HUES64 (cell line): ENCODE results near the gene CMIP.

ENCODE experiments used
- H3K27ac ChIP-seq: 2 replicates; pipeline ENCODE4 v1.7.0; 2013; ENCODE audit warnings: low read depth, low read length, inconsistent platforms
- H3K27me3 ChIP-seq: 2 replicates; pipeline ENCODE4 v1.6.1; 2013; ENCODE audit warnings: mild to moderate bottlenecking, low read length; ENCODE audit not compliant: insufficient read depth
- H3K36me3 ChIP-seq: 2 replicates; pipeline ENCODE4 v1.6.1; 2013; ENCODE audit warnings: mild to moderate bottlenecking, low read length; ENCODE audit not compliant: insufficient read depth
- H3K4me1 ChIP-seq: 2 replicates; pipeline ENCODE4 v1.6.1; 2013; ENCODE audit warnings: mild to moderate bottlenecking, low read length, moderate library complexity; ENCODE audit not compliant: insufficient read depth
- H3K4me3 ChIP-seq: 2 replicates; pipeline ENCODE4 v1.5.1; 2013; ENCODE audit warnings: mild to moderate bottlenecking, low read length, moderate library complexity
- H3K9ac ChIP-seq: 2 replicates; pipeline ENCODE4 v1.6.1; 2013; ENCODE audit warnings: mild to moderate bottlenecking, low read depth, low read length
- H3K9me3 ChIP-seq: 2 replicates; pipeline ENCODE4 v1.6.1; 2013; ENCODE audit warnings: low read depth, low read length; ENCODE audit not compliant: insufficient read depth
- WGBS: fragments of 150-250, 120-280 bp; methylation state at CpG from one replicate; pipeline ENCODE4 v1.1.7; 2013; ENCODE audit warnings: missing lambda C conversion rate; 5-methylcytosine and 5-hydroxymethylcytosine counted together

CMIP gene

DNA sequence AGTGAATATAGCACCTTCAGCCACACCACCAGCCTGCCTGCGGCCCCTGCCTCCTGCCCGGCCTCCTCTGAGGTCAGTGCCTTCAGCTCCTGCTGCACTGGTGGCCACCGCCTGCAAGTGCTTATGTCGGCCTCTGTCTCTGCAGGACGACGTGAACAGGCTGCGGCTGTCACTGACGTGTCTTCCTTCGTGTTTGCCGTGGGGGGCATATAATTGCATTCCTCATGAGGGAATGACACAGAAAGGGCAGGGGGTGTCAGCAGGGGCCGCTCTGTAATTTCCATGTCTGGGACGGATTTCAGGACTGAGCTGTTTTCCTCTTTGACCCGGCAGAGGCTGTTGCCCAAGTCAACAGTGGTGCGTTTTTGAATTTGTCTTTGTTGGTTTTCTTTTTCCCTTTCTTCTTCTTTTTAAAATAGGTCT is 28.5 kb downstream of the CMIP start:
- Histone ChIP-seq H3K27me3 (no peaks in the 10 kb centered on the region), H3K27ac (no peak overlapping the region), H3K9me3 (no peaks in the 10 kb centered on the region), H3K36me3 (peaks cover 18% of the 10 kb centered on the region), H3K4me3 (no peak overlapping the region), H3K4me1 (0 out of 2 replicates have a peak, but pooled peaks cover 6% of the 10 kb centered on the region), H3K9ac (no peak overlapping the region)
- 77% methylated on average over 13 of the region's 14 CpGs for WGBS

DNA sequence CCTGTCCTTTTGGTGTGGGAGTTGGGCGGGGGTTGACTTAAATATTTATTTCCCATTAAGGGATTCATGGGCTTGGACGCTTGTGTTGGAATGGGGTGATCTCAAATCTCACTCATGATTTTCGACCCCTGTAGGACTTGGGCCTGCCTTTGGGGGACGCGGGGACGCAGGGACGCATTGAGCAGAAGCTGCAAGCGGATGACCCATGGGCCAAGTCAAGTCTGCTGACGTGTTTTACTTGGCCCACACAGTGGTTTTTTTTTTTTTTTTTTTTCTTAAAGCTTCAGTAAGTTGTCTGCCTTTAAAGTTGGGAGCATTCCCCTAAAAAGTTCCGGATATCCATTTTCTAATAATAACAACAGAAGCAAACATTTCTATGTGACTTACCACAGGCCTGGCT is 28.9 kb downstream of the CMIP start:
- H3K27me3 ChIP-seq = no peaks in the 10 kb centered on the region
- peaks cover 18% of the 10 kb centered on the region for H3K36me3 ChIP-seq
- H3K9ac ChIP-seq = no peak overlapping the region
- 0 out of 2 replicates have a peak, but pooled peaks cover 6% of the 10 kb centered on the region for H3K4me1 ChIP-seq
- no peaks in the 10 kb centered on the region for H3K9me3 ChIP-seq
- WGBS = 95% methylated on average over 10 of the region's 10 CpGs
- no peak overlapping the region for H3K27ac ChIP-seq
- H3K4me3 ChIP-seq = no peak overlapping the region

- H3K4me1 ChIP-seq = 0 out of 2 replicates have a peak, but pooled peaks cover 6% of the 10 kb centered on the region
- no peak overlapping the region for H3K27ac ChIP-seq
- peaks cover 18% of the 10 kb centered on the region for H3K36me3 ChIP-seq
- H3K27me3 ChIP-seq = no peaks in the 10 kb centered on the region
- H3K4me3 ChIP-seq = no peak overlapping the region
- H3K9ac ChIP-seq = no peak overlapping the region
- H3K9me3 ChIP-seq = no peaks in the 10 kb centered on the region
- WGBS = 93% methylated on average over 20 of the region's 20 CpGs
Measured at GRCh38 chr16:81473969-81474959, 29.7 kb downstream of the CMIP start.

DNA sequence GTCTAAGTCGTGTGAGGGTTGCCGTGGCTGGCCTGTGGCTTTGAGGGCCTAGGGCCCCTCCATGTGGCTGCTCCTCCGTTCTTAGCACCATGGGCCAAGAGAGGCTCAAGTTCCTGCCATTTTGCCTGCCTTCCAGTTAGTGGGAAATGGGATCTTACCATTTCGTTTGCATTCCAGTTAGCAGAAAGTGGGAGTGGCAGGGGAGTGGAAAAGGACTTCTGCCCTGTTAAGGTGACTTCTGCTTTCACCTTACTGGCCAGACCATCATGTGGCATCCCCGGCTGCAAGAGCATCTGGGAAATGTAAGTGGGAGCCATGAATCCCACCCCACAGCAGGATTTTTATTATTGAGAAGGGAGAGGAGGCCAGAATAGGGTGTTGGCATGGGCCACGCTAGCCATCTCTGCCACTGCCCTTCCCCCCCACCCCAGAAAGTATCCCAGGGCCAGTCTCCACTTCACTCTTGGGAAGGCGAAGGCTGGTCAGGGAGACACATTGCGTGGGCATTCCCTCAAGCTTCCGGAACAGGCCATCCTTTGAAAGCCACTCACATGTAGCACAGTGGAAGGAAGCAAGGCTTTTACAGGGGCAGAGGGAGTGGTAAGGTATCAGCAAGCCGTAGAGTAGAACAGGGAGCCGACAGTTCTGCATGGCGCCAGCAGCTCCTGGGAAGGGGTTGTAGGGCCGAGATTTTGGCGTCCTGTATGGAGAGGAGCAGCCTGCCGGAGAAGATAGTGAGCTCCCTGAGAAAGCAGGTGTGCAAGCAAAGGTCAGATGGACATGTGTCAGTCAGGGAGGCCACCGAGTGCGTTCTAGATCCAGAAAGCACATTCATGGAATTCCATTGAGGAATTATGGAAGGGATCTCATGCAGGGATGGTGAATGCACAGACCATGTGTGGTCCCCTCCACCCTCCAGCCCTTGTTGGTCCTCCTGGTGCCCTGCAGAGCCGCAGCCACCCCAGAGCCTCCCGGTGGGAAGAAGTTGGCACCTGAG is 33.4 kb downstream of the CMIP start:
- Histone ChIP-seq H3K4me3 (no peak overlapping the region), H3K27ac (no peak overlapping the region), H3K9ac (no peak overlapping the region)

GRCh38 chr16:81478876-81479511 is 34.4 kb downstream of the CMIP start:
- H3K27ac ChIP-seq = no peak overlapping the region
- H3K4me3 ChIP-seq = no peak overlapping the region
- H3K36me3 ChIP-seq = no peaks in the 10 kb centered on the region
- no peaks in the 10 kb centered on the region for H3K27me3 ChIP-seq
- no peaks in the 10 kb centered on the region for H3K9me3 ChIP-seq
- WGBS = 84% methylated on average over 13 of the region's 13 CpGs
- peaks cover 5% of the 10 kb centered on the region; the same call in 1 of the 2 replicates for H3K4me1 ChIP-seq
- no peak overlapping the region for H3K9ac ChIP-seq

More for the DNA sequence above, 33.4 kb downstream of the CMIP start:
- WGBS = 89% methylated on average over 19 of the region's 19 CpGs
- Histone ChIP-seq H3K36me3 (no peaks in the 10 kb centered on the region), H3K4me1 (peaks cover 11% of the 10 kb centered on the region; the same call in 1 of the 2 replicates), H3K9me3 (no peaks in the 10 kb centered on the region), H3K27me3 (no peaks in the 10 kb centered on the region)

DNA sequence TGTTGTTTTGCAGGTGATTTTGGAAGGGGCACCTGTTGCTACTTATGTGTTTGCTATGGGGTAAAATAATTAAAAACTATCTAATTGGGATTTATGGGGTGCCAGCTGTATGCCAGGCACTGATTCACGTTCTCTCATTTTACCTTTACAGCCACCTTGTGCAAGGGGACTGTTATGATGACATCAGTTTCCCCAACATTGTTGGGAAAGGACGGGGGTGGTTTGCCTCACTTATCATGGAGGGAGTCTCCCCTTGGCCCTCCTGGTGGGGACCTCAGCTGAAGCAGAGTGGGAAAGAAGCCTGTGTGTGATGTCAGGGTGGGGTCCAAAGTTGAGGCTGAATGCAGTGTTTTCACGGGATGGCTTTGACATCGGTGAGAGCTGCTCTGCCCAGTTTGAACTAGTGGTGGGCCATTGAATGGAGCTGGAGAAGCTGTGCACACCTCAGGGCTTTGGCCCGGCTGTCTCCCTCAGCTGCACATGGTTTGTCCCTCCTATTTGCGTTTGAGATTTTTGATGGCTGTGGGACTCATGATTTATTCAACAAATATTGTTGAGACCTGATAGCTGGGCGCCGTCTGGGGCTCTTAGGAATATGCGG is 36.1 kb downstream of the CMIP start:
- WGBS = 93% methylated on average over 9 of the region's 9 CpGs
- H3K27ac ChIP-seq = no peak overlapping the region
- no peaks in the 10 kb centered on the region for H3K27me3 ChIP-seq
- no peaks in the 10 kb centered on the region for H3K36me3 ChIP-seq
- H3K9me3 ChIP-seq = no peaks in the 10 kb centered on the region
- H3K4me1 ChIP-seq = peaks cover 5% of the 10 kb centered on the region; the same call in 1 of the 2 replicates
- no peak overlapping the region for H3K4me3 ChIP-seq
- H3K9ac ChIP-seq = no peak overlapping the region

- H3K9me3 ChIP-seq = no peaks in the 10 kb centered on the region
- no peaks in the 10 kb centered on the region for H3K27me3 ChIP-seq
- H3K9ac ChIP-seq = no peak overlapping the region
- H3K27ac ChIP-seq = no peak overlapping the region
- H3K4me1 ChIP-seq = peaks cover 5% of the 10 kb centered on the region; the same call in 1 of the 2 replicates
- WGBS = 92% methylated on average over 9 of the region's 11 CpGs
- no peak overlapping the region for H3K4me3 ChIP-seq
- no peaks in the 10 kb centered on the region for H3K36me3 ChIP-seq
Measured at GRCh38 chr16:81481207-81481821, 36.7 kb downstream of the CMIP start.

- no peak overlapping the region for H3K4me3 ChIP-seq
- no peaks in the 10 kb centered on the region for H3K27me3 ChIP-seq
- H3K9me3 ChIP-seq = no peaks in the 10 kb centered on the region
- 88% methylated on average over 15 of the region's 15 CpGs for WGBS
- no peak overlapping the region for H3K9ac ChIP-seq
- no peak overlapping the region for H3K27ac ChIP-seq
- no peaks in the 10 kb centered on the region for H3K36me3 ChIP-seq
- H3K4me1 ChIP-seq = peaks cover 5% of the 10 kb centered on the region; the same call in 1 of the 2 replicates
Measured at GRCh38 chr16:81482329-81483063, 37.9 kb downstream of the CMIP start.

GRCh38 chr16:81483064-81483969 is 38.7 kb downstream of the CMIP start:
- 94% methylated on average over 9 of the region's 10 CpGs for WGBS
- H3K9me3 ChIP-seq = no peaks in the 10 kb centered on the region
- H3K4me1 ChIP-seq = peaks cover 5% of the 10 kb centered on the region; the same call in 1 of the 2 replicates
- no peak overlapping the region for H3K4me3 ChIP-seq
- no peak overlapping the region for H3K27ac ChIP-seq
- no peaks in the 10 kb centered on the region for H3K36me3 ChIP-seq
- H3K27me3 ChIP-seq = no peaks in the 10 kb centered on the region
- no peak overlapping the region for H3K9ac ChIP-seq
